ENCODE data around the gene EDC3.
"Not testable (repeated sequence)": the region's sequence is repeated elsewhere in the genome, so short reads cannot be mapped to it uniquely, and the experiment has no call there.

The EDC3 gene, protein sequence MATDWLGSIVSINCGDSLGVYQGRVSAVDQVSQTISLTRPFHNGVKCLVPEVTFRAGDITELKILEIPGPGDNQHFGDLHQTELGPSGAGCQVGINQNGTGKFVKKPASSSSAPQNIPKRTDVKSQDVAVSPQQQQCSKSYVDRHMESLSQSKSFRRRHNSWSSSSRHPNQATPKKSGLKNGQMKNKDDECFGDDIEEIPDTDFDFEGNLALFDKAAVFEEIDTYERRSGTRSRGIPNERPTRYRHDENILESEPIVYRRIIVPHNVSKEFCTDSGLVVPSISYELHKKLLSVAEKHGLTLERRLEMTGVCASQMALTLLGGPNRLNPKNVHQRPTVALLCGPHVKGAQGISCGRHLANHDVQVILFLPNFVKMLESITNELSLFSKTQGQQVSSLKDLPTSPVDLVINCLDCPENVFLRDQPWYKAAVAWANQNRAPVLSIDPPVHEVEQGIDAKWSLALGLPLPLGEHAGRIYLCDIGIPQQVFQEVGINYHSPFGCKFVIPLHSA

DNA sequence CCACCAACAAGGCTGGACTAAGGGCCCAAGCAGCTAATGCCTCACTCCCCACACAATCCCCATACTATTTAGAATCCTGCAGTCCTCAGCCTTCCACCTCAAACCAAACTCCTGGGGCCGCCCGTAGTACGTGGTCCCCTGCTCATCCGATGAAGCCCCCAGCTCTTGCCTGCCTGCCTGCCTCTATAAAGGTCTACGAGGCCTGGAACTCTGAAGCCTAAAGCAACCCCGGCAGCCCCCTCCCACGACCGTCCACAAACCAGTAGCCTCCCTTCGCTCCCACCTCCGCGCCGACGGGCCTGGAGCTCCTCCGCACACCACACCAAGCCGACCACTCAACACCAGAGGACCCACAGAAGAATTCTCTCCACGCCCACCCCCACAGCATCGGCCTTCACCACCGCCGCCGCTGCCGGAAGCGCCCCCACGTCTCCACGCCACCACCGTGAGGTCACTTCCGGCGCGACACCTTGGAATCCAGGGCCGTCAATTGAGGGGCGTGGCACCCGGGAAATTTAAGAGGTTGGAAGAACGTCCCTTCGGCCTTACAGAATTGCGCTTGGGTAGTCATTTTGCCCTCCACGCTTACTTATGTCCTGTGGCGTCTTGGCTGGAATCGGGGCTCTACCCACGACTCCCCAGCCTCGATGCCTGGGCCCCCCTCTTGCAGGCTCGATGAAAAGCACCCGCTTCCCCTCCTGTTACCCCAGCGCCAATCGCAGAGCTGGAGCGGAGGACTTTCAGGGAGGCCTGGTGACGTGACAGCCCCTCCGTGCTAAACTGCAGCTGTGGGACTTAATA lies at the start of gene EDC3:
Gene EDC3 (minus strand): TSS at position 428 of the 801 bp plus-strand sequence. CDS start 20,900 bp downstream, outside the sequence.
- peak; percentile 91 for DNase-seq (ENCODE audit: low spot score)

DNA sequence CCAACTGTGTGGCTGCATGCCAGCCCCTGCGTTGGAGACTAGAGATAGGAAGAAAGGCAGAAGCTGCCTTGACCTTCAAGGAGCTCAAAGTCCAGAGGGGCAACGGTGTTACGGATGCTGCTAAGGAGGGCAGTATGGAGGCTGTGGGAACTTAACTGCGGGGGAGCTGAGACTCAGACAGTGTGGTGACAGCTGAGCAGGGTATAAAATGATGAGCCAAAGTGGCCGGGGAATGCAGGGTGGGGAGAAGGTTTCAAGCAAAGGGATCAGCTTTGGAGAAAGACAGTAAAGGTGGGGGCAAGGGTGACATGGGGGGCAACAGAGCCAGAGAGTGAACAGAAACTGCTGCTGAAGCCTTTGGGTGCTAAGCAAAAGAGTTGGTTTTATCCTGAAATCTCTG lies 46.6 kb upstream of the EDC3 start:
- DNase-seq (ENCODE audit: low spot score) = no peak

DNA sequence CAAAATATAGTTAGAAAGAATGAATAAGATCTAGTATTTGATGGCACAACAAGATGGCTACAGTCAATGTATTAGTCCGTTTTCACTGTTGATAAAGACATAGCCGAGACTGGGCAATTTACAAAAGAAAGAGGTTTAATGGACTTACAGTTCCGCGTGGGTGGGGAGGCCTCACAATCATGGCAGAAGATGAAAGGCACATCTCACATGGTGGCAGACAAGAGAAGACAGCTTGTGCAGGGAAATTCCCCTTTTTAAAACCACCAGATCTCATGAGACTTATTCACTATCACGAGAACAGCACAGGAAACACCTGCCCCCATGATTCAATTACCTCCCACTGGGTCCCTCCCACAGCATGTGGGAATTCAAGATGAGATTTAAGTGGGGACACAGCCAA lies 42.4 kb upstream of the EDC3 start:
- DNase-seq (ENCODE audit: low spot score) = not testable (repeated sequence)

DNA sequence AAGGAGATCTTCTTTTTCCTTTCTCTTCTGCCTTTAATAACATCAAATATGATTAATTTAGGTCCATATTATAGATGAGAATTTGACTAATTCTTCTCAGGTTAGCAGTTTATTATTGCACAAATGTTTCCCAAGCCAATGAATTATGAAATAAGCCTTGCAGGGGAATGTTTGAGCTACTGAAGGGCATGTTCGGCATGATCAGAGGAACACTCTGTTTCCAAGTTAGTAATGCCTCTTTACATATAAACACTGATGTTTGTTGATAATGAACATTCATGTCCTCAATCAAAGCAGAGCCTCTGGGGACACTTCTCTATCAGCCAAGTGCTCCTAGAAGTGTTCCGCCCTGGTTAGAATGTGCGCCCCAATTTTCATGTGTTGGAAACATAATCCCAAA lies 39.5 kb upstream of the EDC3 start:
- no peak for DNase-seq (ENCODE audit: low spot score)

DNA sequence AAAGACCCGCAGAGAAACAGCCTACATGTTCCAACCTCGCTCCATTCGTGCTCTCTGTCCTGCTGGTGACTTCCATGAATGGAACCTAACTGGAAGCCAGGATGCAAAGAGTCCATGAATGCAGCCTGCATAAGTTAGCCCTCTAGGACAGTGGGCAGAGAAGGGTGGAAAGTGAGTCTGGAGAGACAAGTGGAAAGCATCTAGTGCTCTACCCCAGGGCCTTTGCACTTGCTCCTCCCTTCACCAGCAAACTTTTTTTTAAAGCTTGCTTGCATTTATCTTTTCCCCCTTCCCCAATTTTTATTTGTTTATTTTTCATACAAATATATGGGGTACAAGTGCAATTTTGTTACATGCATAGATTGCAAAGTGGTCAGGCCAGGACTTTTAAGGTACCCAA lies 37.4 kb upstream of the EDC3 start:
- DNase-seq (ENCODE audit: low spot score) = no peak

DNA sequence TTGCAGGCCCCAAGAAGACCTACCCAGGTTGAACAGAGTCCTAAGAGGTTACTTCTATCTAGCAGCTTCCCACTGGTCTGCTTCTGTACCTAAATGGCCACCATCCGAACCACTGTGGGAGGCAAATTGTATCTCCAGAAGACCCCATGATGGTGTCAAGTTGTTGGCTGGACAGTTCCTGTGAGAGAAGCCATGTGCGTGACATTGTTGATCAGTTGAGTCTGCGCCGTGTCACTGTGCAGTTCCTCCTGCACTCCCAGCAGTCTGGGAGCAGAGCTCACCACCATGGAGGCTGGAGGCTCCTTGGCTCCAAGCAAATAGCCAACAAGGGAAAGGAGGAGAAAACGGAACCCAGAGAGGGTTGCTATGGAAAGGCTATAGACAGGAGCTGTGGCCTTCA lies 37.0 kb upstream of the EDC3 start:
- DNase-seq (ENCODE audit: low spot score) = no peak

DNA sequence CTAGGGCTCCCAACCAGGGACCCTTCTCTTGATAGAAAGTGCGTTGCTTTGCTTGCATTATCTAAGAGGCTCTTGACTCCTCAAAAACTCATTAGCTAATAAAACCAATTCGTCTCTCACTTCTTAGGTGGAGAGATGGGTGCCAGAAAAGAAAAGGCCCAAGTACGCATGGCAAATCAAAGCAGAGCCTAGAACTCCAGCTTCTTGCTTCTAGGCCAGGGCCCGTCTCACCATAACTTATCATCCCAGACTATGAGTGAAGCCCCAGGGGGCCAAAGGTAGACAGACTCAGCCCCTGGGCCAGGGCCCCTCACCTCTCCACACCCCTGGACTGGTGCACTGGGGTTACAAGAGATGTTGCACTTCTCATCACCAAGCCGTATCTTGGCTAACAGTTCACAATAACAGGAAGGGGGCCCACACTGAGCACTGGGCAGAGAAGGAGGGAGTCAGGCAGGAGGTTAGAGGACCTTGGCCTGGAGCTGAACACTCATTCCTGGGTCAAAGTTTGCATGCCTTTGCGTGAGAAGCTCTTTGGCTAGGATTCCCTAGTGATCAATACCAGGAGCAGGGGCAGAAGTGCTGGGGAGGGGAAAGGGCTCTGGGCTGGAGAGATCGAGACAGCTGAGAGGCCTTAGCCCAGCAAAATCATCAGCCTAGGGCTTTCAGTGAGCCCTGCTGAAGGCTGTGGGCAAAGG lies 34.9 kb upstream of the EDC3 start:
- no peak for DNase-seq (ENCODE audit: low spot score)

DNA sequence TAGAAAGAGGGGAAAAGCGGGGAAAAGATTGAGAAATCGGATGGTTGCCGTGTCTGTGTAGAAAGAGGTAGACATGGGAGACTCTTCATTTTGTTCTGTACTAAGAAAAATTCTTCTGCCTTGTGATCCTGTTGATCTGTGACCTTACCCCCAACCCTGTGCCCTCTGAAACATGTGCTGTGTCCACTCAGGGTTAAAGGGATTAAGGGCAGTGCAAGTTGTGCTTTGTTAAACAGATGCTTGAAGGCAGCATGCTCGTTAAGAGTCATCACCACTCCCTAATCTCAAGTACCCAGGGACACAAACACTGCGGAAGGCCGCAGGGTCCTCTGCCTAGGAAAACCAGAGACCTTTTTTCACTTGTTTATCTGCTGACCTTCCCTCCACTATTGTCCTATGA lies 33.5 kb upstream of the EDC3 start:
- not testable (repeated sequence) for DNase-seq (ENCODE audit: low spot score)

DNA sequence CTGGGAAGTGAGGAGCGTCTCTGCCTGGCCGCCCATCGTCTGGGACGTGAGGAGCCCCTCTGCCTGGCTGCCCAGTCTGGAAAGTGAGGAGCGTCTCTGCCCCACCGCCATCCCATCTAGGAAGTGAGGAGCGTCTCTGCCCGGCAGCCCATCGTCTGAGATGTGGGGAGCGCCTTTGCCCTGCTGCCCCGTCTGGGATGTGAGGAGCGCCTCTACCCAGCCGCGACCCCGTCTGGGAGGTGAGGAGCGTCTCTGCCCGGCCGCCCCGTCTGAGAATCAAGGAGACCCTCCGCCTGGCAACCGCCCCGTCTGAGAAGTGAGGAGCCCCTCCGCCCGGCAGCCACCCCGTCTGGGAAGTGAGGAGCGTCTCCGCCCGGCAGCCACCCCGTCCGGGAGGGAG lies 32.9 kb upstream of the EDC3 start:
- DNase-seq (ENCODE audit: low spot score) = not testable (repeated sequence)

DNA sequence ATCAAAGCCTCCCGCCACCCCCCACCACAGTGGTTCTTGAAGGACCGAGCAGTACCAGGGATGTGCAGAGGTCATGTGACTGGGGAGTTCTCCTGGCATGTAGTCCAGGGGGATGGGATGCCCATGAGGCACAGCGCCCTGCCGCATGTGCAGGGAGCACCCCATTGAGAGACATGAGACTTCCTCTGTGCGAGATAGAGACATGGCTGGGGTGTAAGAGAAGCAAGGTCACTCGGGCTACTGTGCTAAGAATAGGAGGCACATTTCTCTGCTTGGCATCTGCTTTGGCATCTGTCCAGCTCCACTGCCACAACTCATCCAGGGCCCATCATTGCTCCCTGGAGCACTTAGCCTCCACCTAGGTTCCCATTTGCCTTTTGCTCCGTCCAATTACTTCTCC lies 31.9 kb upstream of the EDC3 start:
- DNase-seq (ENCODE audit: low spot score) = no peak

DNA sequence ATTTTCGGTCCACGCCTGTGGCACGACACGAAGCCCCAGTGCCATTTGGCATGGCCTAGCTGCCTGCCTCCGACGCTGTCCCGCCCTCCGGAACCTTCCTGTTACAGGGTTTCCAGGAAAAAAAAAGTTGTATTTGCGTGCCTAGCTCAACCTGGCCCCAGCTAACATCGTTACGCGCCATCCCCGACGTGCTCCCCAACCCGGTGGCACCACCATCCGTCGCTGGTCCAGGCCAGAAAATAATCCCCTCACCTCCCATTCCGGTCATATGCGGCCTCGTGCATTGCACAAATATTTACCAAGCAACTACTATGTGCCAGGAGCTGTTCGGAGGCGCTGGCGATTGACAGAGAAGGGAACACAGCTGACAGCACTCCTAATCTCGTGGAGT lies 30.9 kb upstream of the EDC3 start:
- no peak for DNase-seq (ENCODE audit: low spot score)

DNA sequence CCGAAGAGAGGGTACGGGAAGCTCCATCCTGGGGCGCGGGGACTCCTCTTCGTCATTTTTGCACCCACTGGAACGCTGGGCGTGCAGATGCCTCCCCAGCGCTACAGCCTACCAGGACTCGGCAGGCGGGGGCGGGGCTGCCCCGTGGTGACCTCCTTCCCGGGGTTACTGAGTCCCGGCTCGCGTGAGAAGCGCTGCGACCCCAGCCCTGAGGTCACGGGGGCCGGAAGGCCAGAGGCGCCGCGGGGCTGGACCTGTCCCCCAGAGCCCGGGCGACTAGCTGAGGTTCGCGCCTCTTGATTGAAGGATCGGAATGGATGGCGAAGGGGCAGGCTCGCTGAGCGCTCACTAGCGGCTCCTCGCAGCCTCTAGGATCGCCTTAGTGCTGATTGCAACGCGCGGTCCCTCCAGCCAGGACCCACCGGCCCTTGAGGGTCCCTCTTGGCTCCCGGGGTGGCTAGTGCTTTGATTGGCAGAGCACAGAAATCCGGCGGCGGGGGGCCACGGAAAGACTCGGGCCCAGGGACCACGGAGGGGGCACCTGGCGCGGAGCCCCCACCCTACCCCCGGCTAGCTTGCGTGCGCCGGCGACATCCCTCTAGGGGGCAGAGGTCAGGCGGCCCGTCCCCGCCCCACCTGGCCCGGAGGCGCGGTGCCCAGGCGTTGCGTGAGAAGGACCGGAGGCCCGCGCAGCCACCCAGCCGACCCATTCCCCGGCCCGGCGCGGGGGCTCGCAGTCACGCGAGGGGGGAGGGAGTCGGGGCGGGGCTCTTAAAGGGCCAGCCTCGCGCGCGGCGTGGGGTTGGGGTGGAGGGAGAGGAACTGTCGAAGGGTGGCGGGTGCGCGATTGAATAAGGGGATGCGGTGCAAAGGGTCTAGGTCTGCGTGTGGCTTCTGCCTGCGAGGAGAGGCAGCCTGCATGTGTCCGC lies 30.3 kb upstream of the EDC3 start:
- DNase-seq (ENCODE audit: low spot score) = peak; percentile 56

DNA sequence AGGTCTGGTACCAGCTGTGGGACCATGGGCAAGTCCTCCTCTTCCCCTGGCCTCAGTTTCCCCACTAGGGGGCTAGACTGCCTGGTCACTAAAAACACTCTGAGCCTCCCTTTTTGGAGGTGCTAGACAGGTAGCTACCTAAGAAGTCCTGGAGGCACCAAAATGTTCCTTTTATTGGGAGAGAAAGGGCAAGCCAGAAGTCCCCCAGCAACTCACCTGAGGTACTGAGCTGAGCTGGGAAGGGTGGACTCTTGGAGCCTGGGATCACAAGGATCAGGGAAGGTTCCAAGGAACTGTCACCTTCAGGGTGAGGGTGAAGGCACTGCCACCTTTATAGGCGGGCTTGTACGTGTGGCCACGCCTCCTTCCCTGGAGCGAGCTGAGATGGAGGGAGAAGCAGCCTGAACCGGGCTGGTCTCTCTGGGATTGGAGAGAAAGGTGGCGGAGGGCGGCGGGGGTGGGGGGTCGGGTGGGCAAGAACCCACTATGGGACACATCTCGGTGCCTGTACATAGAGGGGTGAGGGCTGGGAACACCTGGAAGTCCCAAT lies 29.5 kb upstream of the EDC3 start, which contains the start of gene CYP1A1:
Gene CYP1A1 (minus strand): TSS at position 304 of the 550 bp plus-strand sequence. CDS start 2,431 bp downstream, outside the sequence.
- peak; percentile 58 for DNase-seq (ENCODE audit: low spot score)

DNA sequence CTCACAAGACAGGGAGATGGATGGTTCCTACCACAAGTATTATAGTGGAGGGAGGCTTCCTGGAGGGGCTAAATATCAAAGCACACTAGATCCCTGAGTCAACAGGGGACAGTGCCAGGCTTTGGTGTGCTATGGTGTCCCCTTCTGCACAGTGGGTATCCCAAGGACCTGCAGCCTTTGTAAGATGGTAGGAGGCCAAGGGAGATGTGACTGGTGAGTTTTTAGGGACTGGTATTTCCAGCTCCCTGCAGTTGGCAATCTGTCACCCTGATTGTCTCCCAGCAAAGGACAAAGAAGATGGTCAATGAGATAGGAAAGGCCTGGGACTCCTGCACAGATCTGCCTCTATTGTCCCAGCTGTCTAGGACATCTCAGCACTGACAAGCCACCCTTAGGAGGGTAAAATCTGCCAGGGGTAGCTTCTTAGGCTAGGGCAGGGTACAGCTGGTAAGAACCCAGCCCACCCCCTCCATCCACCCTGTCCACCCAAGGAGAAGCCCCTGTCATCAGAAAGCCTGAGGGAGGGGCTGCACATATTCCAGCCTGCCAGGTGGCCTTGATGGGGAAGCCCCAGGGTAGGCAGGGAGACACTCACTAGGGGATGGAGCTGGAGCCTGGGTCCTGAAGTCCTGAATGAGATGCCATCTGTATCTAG lies 28.9 kb upstream of the EDC3 start:
- no peak for DNase-seq (ENCODE audit: low spot score)

DNA sequence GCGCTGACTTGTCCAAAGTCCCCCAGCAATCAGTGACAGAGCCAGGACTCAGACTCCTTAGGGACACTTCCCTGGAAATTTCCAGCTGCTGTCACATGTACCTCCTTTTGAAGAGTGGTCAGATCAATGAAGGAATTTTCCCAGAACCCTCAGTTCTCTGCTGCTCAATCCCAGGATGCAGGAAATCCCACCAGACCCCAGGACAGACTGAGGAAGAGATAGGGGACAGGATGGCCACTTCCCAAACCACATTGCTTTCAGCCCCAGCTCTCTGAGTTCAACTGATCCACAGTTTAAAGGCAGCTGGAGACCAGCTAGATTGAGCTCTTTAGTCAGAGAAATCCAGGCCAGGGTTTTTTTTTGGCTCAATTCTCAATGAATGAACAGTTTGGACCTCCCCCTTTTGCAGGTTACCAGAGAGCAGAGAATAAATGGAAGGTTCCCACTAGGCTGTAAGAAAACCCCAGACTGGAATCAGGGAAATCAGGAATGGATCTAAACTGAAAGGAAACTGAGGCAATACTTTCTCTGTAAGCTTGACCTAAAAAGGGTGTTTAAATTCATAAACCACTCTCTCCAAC lies 28.0 kb upstream of the EDC3 start:
- peak; percentile 68 for DNase-seq (ENCODE audit: low spot score)

DNA sequence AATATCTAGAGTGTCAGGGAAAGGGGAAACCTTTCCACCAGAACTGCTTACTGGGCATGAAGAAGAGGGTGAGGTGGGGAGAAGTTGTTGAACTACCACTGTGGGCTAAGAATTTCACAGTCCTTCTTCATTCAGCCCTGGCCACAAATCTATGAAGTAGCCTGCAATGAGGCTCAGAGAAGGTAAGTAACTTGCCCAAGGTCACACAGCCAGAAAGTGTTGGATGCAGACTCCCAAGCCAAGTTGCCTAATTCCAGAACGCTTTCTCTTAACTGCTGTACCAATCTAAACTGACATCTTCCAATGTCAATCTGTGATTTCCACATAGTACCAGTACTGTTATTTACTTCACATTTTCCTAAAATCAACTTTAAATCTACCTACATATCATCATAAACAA lies 27.4 kb upstream of the EDC3 start:
- no peak for DNase-seq (ENCODE audit: low spot score)

DNA sequence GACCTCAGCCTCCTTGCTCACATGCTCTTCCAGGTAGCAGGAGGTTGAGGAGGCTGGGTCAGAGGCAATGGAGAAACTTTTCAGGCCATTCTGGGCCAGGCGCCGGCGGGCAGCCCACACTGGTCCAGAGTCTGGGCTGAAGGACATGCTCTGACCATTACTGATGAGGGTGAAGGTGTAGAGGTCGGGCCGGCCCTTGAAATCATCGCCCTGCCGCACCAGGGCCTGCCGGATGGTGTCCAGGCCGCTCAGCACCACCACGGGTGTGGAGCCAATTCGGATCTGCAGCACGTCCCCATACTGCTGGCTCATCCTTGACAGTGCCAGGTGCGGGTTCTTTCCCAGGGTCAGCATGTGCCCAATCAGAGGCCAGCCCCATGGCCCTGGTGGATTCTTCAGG lies 26.8 kb upstream of the EDC3 start:
- no peak for DNase-seq (ENCODE audit: low spot score)

DNA sequence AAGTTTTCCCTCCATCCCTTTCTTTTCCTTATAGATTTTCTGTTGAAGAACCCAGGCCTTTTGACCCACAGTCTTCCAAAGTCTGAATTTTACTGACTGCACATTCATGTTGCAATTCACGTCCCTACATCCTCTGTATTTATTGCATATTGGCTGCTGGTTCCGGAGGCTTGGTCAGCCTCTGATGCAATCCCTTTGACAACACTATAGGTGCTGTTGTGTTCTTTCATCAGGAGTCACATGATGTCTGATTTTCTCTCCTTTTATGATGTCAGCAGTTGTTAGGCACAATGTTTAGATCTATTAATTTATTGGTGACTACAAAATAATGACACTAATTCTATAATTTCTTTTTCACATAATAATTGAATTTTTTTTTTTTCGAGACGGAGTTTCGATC lies 20.8 kb upstream of the EDC3 start:
- DNase-seq (ENCODE audit: low spot score) = no peak

DNA sequence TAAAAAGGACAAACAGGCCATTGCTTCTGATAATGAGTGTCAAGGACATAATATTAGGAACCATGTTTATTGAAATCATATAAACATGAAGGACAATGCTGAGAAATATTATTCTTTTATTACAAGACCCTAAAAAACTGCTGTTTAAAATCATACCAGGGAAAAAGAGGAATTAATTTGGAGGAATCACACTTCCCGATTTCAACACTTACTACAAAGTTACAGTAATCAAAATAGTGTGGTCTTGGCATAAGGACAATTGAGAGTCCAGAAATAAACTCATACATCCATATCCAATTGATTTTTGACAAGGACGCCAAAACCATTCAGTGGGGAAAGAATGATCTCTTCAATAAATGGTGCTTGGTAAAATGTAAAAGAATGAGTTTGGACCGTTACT lies 16.5 kb upstream of the EDC3 start:
- DNase-seq (ENCODE audit: low spot score) = no peak
